HFF-Myc (cell line): ENCODE measurements around the gene BRPF1.

Experiments
- DNase-seq: peaks from one replicate; pipeline ENCODE4 v3.0.0-alpha.2; 2011; ENCODE audit warnings: low read depth; ENCODE audit errors: extremely low read depth
- H3K4me3 ChIP-seq: replicated peaks from 2 replicates; pipeline ENCODE4 v1.5.1; 2011; ENCODE audit warnings: low read depth, mild to moderate bottlenecking, control low read depth, low read length
- CTCF ChIP-seq: IDR thresholded peaks from 2 replicates; pipeline ENCODE4 v1.5.1; 2012; ENCODE audit warnings: mild to moderate bottlenecking, low read depth, low read length, control low read depth; ENCODE audit errors: missing control alignments

BRPF1 gene

DNA sequence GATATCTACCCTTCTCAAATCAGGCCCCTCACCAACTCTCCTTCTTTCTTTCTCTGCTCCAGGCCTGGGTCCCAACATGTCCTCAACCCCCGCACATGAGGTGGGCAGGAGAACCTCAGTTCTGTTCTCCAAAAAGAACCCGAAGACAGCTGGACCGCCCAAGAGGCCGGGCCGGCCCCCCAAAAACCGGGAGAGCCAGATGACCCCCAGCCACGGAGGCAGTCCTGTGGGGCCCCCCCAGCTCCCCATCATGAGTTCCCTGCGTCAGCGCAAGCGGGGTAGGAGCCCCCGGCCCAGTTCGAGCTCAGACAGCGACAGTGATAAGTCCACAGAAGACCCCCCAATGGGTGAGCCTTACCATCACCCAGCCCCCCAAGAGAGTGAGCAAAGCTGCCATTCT lies 12.6 kb downstream of the BRPF1 start:
- no peak for TF ChIP-seq CTCF
- DNase-seq, result no peak
- no peak overlapping the region for H3K4me3 ChIP-seq

DNA sequence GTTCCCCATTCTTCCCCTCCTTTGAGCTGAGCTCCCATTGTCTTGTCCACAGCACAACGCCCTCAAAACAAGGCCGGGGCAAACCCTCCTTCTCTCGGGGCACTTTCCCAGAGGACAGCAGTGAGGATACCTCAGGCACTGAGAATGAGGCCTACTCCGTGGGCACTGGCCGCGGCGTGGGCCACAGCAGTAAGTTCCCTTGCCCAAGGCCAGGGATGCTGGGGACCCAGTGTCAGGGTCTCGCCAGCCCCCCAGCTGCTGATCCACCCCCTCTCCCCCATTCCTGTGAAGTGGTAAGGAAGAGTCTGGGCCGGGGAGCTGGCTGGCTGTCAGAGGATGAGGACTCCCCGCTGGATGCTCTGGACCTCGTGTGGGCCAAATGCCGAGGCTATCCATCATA lies 14.0 kb downstream of the BRPF1 start:
- no peak overlapping the region for H3K4me3 ChIP-seq
- no peak for TF ChIP-seq CTCF
- no peak for DNase-seq

DNA sequence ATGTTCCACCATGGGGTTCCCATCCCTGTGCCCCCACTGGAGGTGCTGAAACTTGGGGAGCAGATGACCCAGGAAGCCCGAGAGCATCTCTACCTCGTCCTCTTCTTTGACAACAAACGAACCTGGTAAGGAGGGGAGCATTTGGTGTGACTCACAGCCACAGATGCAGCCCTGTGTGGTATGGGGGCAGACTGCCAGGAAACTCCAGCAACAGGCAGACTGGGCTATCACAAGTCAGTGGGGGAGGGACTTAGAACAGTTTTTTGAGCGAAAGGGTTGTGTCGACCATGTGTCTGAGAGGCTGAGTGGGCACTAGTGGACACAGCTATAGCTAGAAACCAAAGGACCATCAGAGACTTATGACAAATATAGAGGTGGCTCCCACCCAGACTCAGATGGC lies 14.8 kb downstream of the BRPF1 start:
- no peak for TF ChIP-seq CTCF
- peak; percentile 76 for DNase-seq
- no peak overlapping the region for H3K4me3 ChIP-seq

GRCh38 chr3:9747267-9747666 lies 15.7 kb downstream of the BRPF1 start:
- TF ChIP-seq CTCF, result no peak
- no peak for DNase-seq
- H3K4me3 ChIP-seq, result no peak overlapping the region

DNA sequence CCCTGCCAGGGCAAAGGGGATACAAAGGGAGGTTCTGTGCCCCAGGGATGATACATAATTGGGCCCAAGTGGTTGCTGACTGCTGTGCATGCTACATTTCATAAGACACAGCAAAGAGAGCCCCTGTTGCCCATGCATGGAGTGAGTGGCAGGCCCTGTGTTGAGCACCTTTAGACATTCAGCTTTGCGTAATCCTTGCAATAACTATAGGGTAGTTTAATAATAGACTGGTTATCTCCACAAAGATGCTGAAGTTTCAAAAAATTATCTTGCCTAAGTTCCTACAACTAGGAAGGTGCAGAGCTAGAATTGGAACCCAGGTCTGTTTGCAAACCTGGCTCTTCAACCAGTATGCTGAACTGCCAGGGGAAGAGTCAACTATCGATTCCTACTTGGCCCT lies 16.5 kb downstream of the BRPF1 start:
- DNase-seq, result no peak
- no peak for TF ChIP-seq CTCF
- H3K4me3 ChIP-seq, result no peak overlapping the region

GRCh38 chr3:9749296-9749644 lies 17.7 kb downstream of the BRPF1 start:
- TF ChIP-seq CTCF, result no peak

More at GRCh38 chr3:9749296-9749644, 17.7 kb downstream of the BRPF1 start:
- DNase-seq, result no peak
- peak overlapping the region; percentile 87 for H3K4me3 ChIP-seq
